IMR-90 (cell line): ENCODE results near the gene XYLB. TPM values are rescaled to one million over a fixed set of nuclear protein-coding genes. Genes with fewer than 3 reads are reported as not detected.

ENCODE experiments used
- ATAC-seq: fragments of 200-7000 bp; cut with Tn5 transposase; 2 replicates; pipeline ENCODE4 v1.9.1; 2020; ENCODE audit warnings: low read depth, mild to moderate bottlenecking, moderate library complexity
- BruUV-seq: library from RNA; stranded (reverse); fragments of 400-500 nt; replicated peaks from 2 replicates; lab custom pipeline; 2021; lab: Mats Ljungman, UMichigan
- CTCF ChIA-PET: fragments of 300-600 bp; formaldehyde crosslinking; extraction: SDS; loops from one replicate; lab custom pipeline; 2021; ENCODE audit warnings: antibody characterized with exemption; lab: Yijun Ruan, JAX
- POLR2A ChIA-PET: fragments of 300-600 bp; sonication (Branson Sonifier 250); formaldehyde crosslinking; loops from one replicate; lab custom pipeline; 2022; ENCODE audit warnings: antibody characterized with exemption; ENCODE audit not compliant: unreplicated experiment; lab: Charles Lee
- DNase-seq: peaks from one replicate; pipeline ENCODE4 v3.0.0; 2013
- H2AFZ ChIP-seq: replicated peaks from 2 replicates; pipeline ENCODE3; 2013; ENCODE audit warnings: low read length, mild to moderate bottlenecking; ENCODE audit not compliant: poor library complexity
- H2AK5ac ChIP-seq: 2 replicates; pipeline ENCODE4 v1.6.1; 2013; ENCODE audit warnings: low read depth, low read length, inconsistent platforms
- H2AK9ac ChIP-seq: replicated peaks from 2 replicates; pipeline ENCODE3; 2013; ENCODE audit warnings: mild to moderate bottlenecking, low read depth, low read length, moderate library complexity; ENCODE audit not compliant: poor library complexity
- H2BK120ac ChIP-seq: 2 replicates; pipeline ENCODE4 v1.6.1; 2013; ENCODE audit warnings: low read depth, low read length, inconsistent platforms
- H2BK15ac ChIP-seq: 3 replicates; pipeline ENCODE4 v1.6.1; 2013; ENCODE audit warnings: low read depth, low read length, inconsistent platforms
- H2BK20ac ChIP-seq: 2 replicates; pipeline ENCODE4 v1.6.1; 2013; ENCODE audit warnings: low read depth, mild to moderate bottlenecking, inconsistent platforms, low read length, moderate library complexity
- H2BK5ac ChIP-seq: 2 replicates; pipeline ENCODE4 v1.6.1; 2013; ENCODE audit warnings: mild to moderate bottlenecking, low read depth, low read length, inconsistent platforms; ENCODE audit not compliant: poor library complexity, severe bottlenecking
- H3K14ac ChIP-seq: replicated peaks from 2 replicates; pipeline ENCODE4 v1.6.1; 2013; ENCODE audit warnings: low read depth, low read length, inconsistent platforms
- H3K18ac ChIP-seq: 2 replicates; pipeline ENCODE4 v1.6.1; 2013; ENCODE audit warnings: low read depth, low read length, control low read depth
- H3K23ac ChIP-seq: 2 replicates; pipeline ENCODE4 v1.6.1; 2013; ENCODE audit warnings: low read depth, low read length, inconsistent platforms
- H3K27ac ChIP-seq: 2 replicates; pipeline ENCODE4 v1.5.1; 2013; ENCODE audit warnings: mild to moderate bottlenecking, control low read depth, low read length; ENCODE audit not compliant: insufficient read depth
- H3K27me3 ChIP-seq: 2 replicates; pipeline ENCODE4 v1.6.1; 2013; ENCODE audit warnings: low read length; ENCODE audit not compliant: control insufficient read depth, insufficient read depth
- H3K36me3 ChIP-seq: 2 replicates; pipeline ENCODE4 v1.6.1; 2013; ENCODE audit warnings: low read length, mixed read lengths; ENCODE audit not compliant: control insufficient read depth, insufficient read depth
- H3K4ac ChIP-seq: 2 replicates; pipeline ENCODE4 v1.6.1; 2013; ENCODE audit warnings: low read depth, low read length, inconsistent platforms
- H3K4me1 ChIP-seq: 2 replicates; pipeline ENCODE4 v1.6.1; 2013; ENCODE audit warnings: low read length, mixed read lengths; ENCODE audit not compliant: control insufficient read depth, insufficient read depth
- H3K4me2 ChIP-seq: 2 replicates; pipeline ENCODE4 v1.6.1; 2013; ENCODE audit warnings: low read depth, mild to moderate bottlenecking, control low read depth, low read length, moderate library complexity
- H3K4me3 ChIP-seq: 2 replicates; pipeline ENCODE4 v1.5.1; 2013; ENCODE audit warnings: low read depth, mild to moderate bottlenecking, control low read depth, low read length, moderate library complexity; ENCODE audit not compliant: insufficient read depth
- H3K56ac ChIP-seq: 2 replicates; pipeline ENCODE4 v1.6.1; 2013; ENCODE audit warnings: low read length, inconsistent platforms; ENCODE audit not compliant: insufficient read depth; ENCODE audit errors: extremely low read depth
- H3K79me1 ChIP-seq, 2 experiments: 2 replicates each; pipeline ENCODE4 v1.6.1; 2013; ENCODE audit warnings: low read length in 2 of 2, inconsistent platforms in 1 of 2, low read depth in 1 of 2
- H3K9ac ChIP-seq: 2 replicates; pipeline ENCODE4 v1.6.1; 2013; ENCODE audit warnings: low read depth, low read length, control low read depth
- H3K9me1 ChIP-seq: 2 replicates; pipeline ENCODE4 v1.6.1; 2013; ENCODE audit warnings: low read length, inconsistent platforms; ENCODE audit not compliant: insufficient read depth
- H3K9me3 ChIP-seq: 2 replicates; pipeline ENCODE4 v1.6.1; 2013; ENCODE audit warnings: low read length; ENCODE audit not compliant: control insufficient read depth, insufficient read depth
- H4K20me1 ChIP-seq: 2 replicates; pipeline ENCODE4 v1.6.1; 2013; ENCODE audit warnings: low read length, inconsistent platforms; ENCODE audit not compliant: insufficient read depth
- H4K5ac ChIP-seq: 2 replicates; pipeline ENCODE4 v1.6.1; 2013; ENCODE audit warnings: mild to moderate bottlenecking, low read depth, low read length, control low read depth
- H4K8ac ChIP-seq, 2 experiments: 2 replicates each; pipeline ENCODE4 v1.6.1; 2013; ENCODE audit warnings: low read depth in 2 of 2, low read length in 2 of 2, control low read depth in 1 of 2, inconsistent platforms in 1 of 2
- H4K91ac ChIP-seq: 2 replicates; pipeline ENCODE4 v1.6.1; 2013; ENCODE audit warnings: low read depth, low read length, inconsistent platforms; ENCODE audit not compliant: insufficient read depth
- BHLHE40 ChIP-seq: fragments of 150-350 bp; IDR thresholded peaks from 2 replicates; pipeline ENCODE4 v1.6.1; 2016; ENCODE audit warnings: mild to moderate bottlenecking, low read depth, low read length
- CEBPB ChIP-seq: IDR thresholded peaks from 2 replicates; pipeline ENCODE4 v1.6.1; 2012; ENCODE audit warnings: low read depth, low read length, improper control_type of control experiment
- CHD1 ChIP-seq: IDR thresholded peaks from 2 replicates; pipeline ENCODE4 v1.6.1; 2012; ENCODE audit warnings: low read depth, low read length, improper control_type of control experiment
- FOS ChIP-seq: fragments of 150-350 bp; IDR thresholded peaks from 2 replicates; pipeline ENCODE4 v1.6.1; 2016; ENCODE audit warnings: low read depth, low read length
- MAZ ChIP-seq: IDR thresholded peaks from 2 replicates; pipeline ENCODE4 v1.6.1; 2012; ENCODE audit warnings: low read depth, mild to moderate bottlenecking, low read length, improper control_type of control experiment, moderate library complexity, borderline replicate concordance
- NFE2L2 ChIP-seq: fragments of 150-350 bp; IDR thresholded peaks from 2 replicates; pipeline ENCODE4 v1.6.1; 2016; ENCODE audit warnings: low read depth, mild to moderate bottlenecking, low read length
- POLR2A ChIP-seq: IDR thresholded peaks from 2 replicates; pipeline ENCODE4 v1.6.1; 2012; ENCODE audit warnings: mild to moderate bottlenecking, low read depth, low read length
- RCOR1 ChIP-seq: IDR thresholded peaks from 2 replicates; pipeline ENCODE4 v1.6.1; 2012; ENCODE audit warnings: mild to moderate bottlenecking, low read length, improper control_type of control experiment; ENCODE audit not compliant: insufficient replicate concordance
- RFX5 ChIP-seq: IDR thresholded peaks from 2 replicates; pipeline ENCODE4 v1.8.0; 2012; ENCODE audit warnings: low read depth, mild to moderate bottlenecking, low read length, moderate library complexity
- whole genome bisulfite sequencing, 2 experiments: methylation state at CpG; one replicate each; pipeline versions ENCODE4 v1.1.5 to v1.1.7; 2013; ENCODE audit warnings: missing lambda C conversion rate in 2 of 2; ENCODE audit not compliant: insufficient read length in 1 of 2; ENCODE audit errors: extremely low coverage in 2 of 2; 5-methylcytosine and 5-hydroxymethylcytosine counted together
- dilution Hi-C: fragments of 300-500 bp; cut with HindIII; formaldehyde crosslinking; loops from one replicate; pipeline ENCODE4 v1.14.3; 2018; ENCODE audit warnings: low sequenced_read_pairs; ENCODE audit not compliant: unreplicated experiment
- in situ Hi-C: fragments of 300-500 bp; cut with MboI; formaldehyde crosslinking; loops from 3 replicates; pipeline ENCODE4 v1.14.3; 2019; ENCODE audit warnings: low sequenced_read_pairs, inconsistent platforms, mixed read lengths
- intact Hi-C: fragments of 100-400 bp; cut with micrococcal nuclease; formaldehyde crosslinking; loops from 2 replicates; pipeline ENCODE4 v1.10.0; 2022
- polyA plus RNA-seq, 3 experiments: library from polyadenylated mRNA; depleted of rRNA; stranded (reverse); fragments of >200 nt; gene quantifications; 2 replicates each; pipeline ENCODE4 v1.2.3, GENCODE V29; 2012; ENCODE audit warnings: low replicate concordance in 1 of 3
- total RNA-seq: library from RNA; depleted of rRNA; stranded (reverse); fragments of >200 nt; gene quantifications from 2 replicates; pipeline ENCODE4 v1.2.3, GENCODE V29; 2012
- TF ChIP-seq, protein P1 (sequence below): conservative IDR thresholded peaks from 2 replicates; pipeline ENCODE4 v1.5.1; 2012; ENCODE audit warnings: mild to moderate bottlenecking, low read depth, low read length, improper control_type of control experiment

The XYLB gene
- total and polyA plus RNA-seq, 2 of the 4 experiments (the other 2 are of a cell fraction) = 3.0 to 3.4 TPM

DNA sequence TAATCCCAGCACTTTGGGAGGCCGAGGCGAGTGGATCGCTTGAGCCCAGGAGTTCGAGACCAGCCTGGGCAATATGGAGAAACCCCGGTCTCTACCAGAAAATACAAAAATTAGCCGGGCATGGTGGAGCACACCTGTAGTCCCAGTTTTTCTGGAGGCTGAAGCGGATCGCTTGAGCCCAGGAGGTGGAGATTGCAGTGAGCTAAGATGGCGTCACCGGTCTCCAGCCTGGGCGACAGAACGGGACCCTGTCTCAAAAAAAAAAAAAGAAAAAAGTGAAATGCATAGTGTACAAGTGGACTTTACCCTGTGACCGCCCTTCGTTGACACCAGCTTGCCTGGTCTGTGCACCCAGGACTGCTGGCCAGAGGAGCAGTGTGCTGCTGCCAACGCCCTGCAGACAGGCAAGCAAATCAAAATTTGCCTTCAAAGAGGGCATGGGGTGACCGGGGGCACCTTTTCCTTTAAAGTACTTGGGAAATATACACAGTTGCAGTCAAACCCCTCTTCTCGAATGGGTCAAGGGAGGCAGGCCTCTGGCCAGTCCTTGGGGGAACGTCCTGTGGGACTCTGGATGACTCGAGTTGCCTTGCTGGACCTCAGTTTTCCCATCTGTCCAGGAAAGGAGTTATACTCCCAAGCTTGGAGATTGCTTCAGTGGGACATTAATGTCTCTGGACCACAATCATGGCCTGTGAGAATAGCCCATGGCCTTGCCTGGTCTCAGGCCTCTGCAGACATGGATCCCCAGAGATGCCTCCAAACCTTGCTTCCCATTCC, 1.0 kb downstream of the XYLB start (continued):
- TF ChIP-seq CHD1 (no peak), MAZ (no peak)

DNA sequence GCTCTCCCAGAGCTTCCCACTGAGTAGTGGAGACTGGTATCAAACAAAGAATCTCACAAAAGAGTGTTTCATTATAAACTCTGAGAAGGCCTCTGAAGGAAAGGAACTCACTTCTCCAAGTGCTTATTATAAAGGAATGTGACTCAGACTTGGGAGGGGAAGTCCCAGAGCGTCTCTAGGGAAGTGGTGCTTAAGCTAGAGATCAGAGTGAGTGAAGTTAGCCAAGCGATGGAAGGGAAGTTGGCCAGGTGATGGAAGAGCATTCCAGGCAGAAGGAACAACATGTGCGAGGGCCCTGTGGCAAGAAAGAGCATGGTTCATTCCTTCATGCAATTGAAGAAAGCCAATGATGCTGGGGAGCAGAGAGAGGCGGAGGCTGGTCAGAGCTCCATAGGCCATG, 2.3 kb downstream of the XYLB start:
- Histone ChIP-seq H3K27me3 (no peaks in the 10 kb centered on the region), H3K36me3 (no peaks in the 10 kb centered on the region), H2AK5ac (no peak overlapping the region), H3K4me3 (no peak overlapping the region), H2BK120ac (no peak overlapping the region), H3K4ac (no peak overlapping the region), H2BK15ac (no peak overlapping the region), H3K23ac (no peak overlapping the region), H3K9me3 (no peaks in the 10 kb centered on the region), H3K27ac (no peak overlapping the region), H3K9ac (no peak overlapping the region), H2AK9ac (no peak overlapping the region), H3K4me1 (no peaks in the 10 kb centered on the region), H3K4me2 (no peak overlapping the region), H4K91ac (no peak overlapping the region), H3K9me1 (peaks cover 7% of the 10 kb centered on the region; the same call in 1 of the 2 replicates), H3K79me1 (peaks cover 6 to 16% of the 10 kb centered on the region in 2 experiments; a peak in 3 of 4 replicates), H2BK20ac (no peak overlapping the region), H3K18ac (no peak overlapping the region), H3K14ac (no peak overlapping the region), H2AFZ (no peak overlapping the region), H2BK5ac (no peak overlapping the region), H3K56ac (no peak overlapping the region), H4K5ac (no peak overlapping the region), H4K8ac (no peak overlapping the region), H4K20me1 (no peaks in the 10 kb centered on the region)
- ChIA-PET POLR2A (no interaction called here), CTCF (interaction anchor here (0.6 to 1.4 kb wide), 2 partner anchors 68 to 131 kb away, joined by 3 to 4 read pairs; no protein-coding TSS in a partner anchor)
- WGBS, 2 experiments = 81% methylated on average over 2 of the region's 4 CpGs; no CpG with 5 or more reads in 1 of the 2 experiments
- DNase-seq = peak; percentile 57
- in situ Hi-C loops = loop anchor here (5.0 to 10.0 kb wide), 2 partner anchors 133 to 224 kb away; no protein-coding TSS in a partner anchor
- TF ChIP-seq FOS = no peak
- TF ChIP-seq CEBPB = no peak
- no peak for TF ChIP-seq POLR2A
- no peak for TF ChIP-seq BHLHE40
- TF ChIP-seq RFX5 = no peak
- TF ChIP-seq RCOR1 = no peak
- no peak for TF ChIP-seq MAZ
- TF ChIP-seq, protein P1, sequence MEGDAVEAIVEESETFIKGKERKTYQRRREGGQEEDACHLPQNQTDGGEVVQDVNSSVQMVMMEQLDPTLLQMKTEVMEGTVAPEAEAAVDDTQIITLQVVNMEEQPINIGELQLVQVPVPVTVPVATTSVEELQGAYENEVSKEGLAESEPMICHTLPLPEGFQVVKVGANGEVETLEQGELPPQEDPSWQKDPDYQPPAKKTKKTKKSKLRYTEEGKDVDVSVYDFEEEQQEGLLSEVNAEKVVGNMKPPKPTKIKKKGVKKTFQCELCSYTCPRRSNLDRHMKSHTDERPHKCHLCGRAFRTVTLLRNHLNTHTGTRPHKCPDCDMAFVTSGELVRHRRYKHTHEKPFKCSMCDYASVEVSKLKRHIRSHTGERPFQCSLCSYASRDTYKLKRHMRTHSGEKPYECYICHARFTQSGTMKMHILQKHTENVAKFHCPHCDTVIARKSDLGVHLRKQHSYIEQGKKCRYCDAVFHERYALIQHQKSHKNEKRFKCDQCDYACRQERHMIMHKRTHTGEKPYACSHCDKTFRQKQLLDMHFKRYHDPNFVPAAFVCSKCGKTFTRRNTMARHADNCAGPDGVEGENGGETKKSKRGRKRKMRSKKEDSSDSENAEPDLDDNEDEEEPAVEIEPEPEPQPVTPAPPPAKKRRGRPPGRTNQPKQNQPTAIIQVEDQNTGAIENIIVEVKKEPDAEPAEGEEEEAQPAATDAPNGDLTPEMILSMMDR = no peak
- no peak for TF ChIP-seq NFE2L2
- dilution Hi-C loops = no loop called here
- BruUV-seq = no TSS peak
- ATAC-seq = no peak
- intact Hi-C loops = loop anchor here (5.0 kb wide), 2 partner anchors 108 to 493 kb away; no protein-coding TSS in a partner anchor
